Measurements from ENCODE around the gene GPC4.

Gene GPC4

DNA sequence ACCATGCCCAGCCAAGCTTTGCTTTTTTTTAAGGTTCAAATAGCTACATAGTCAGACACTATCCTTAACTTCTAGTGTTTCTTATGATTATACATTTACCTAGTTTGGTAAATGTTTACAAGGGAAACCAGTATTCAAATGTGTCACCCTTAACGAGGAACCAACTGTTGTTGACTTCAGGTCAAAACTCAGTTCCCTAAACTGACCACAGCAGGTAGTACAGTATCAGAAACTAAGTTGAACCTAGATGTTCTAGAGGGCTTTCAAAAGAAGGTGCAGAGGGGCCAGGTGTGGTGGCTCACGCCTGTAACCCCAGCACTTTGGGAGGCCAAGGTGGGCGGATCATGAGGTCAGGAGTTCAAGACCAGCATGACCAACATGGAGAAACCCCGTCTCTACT lies 11.3 kb downstream of the GPC4 start:
- Histone ChIP-seq H3K9me3 (ENCODE audit: low read length) (no peaks in the 10 kb centered on the region), H3K9me2 (ENCODE audit: low read depth, low read length) (no peaks in the 10 kb centered on the region), H3F3A (ENCODE audit: insufficient read depth, low read length) (no peaks in the 10 kb centered on the region), H3K4me2 (ENCODE audit: low read length) (no peak overlapping the region), H3K4me3 (ENCODE audit: low read depth, low read length, poor library complexity, severe bottlenecking) (no peak overlapping the region), H3K36me3 (ENCODE audit: insufficient read depth, low read length) (no peaks in the 10 kb centered on the region), H3K79me2 (ENCODE audit: insufficient read depth, low read length) (no peaks in the 10 kb centered on the region), H3K9ac (ENCODE audit: low read length) (no peak overlapping the region), H4K20me1 (ENCODE audit: insufficient read depth, low read length) (no peaks in the 10 kb centered on the region), H2AFZ (ENCODE audit: low read length) (no peak overlapping the region), H3K27me3 (ENCODE audit: insufficient read depth, low read length) (no peaks in the 10 kb centered on the region), H3K4me1 (ENCODE audit: insufficient read depth, low read length, severe bottlenecking) (no peaks in the 10 kb centered on the region), H3K27ac (ENCODE audit: low read depth, low read length, poor library complexity, severe bottlenecking) (no peak overlapping the region)
- no peak for TF ChIP-seq EZH2 (IDR thresholded peaks at IDR 0.05; ENCODE audit: borderline replicate concordance, low read length)
- TF ChIP-seq, protein P1, sequence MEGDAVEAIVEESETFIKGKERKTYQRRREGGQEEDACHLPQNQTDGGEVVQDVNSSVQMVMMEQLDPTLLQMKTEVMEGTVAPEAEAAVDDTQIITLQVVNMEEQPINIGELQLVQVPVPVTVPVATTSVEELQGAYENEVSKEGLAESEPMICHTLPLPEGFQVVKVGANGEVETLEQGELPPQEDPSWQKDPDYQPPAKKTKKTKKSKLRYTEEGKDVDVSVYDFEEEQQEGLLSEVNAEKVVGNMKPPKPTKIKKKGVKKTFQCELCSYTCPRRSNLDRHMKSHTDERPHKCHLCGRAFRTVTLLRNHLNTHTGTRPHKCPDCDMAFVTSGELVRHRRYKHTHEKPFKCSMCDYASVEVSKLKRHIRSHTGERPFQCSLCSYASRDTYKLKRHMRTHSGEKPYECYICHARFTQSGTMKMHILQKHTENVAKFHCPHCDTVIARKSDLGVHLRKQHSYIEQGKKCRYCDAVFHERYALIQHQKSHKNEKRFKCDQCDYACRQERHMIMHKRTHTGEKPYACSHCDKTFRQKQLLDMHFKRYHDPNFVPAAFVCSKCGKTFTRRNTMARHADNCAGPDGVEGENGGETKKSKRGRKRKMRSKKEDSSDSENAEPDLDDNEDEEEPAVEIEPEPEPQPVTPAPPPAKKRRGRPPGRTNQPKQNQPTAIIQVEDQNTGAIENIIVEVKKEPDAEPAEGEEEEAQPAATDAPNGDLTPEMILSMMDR (IDR thresholded peaks at IDR 0.05; ENCODE audit: low read length): no peak

DNA sequence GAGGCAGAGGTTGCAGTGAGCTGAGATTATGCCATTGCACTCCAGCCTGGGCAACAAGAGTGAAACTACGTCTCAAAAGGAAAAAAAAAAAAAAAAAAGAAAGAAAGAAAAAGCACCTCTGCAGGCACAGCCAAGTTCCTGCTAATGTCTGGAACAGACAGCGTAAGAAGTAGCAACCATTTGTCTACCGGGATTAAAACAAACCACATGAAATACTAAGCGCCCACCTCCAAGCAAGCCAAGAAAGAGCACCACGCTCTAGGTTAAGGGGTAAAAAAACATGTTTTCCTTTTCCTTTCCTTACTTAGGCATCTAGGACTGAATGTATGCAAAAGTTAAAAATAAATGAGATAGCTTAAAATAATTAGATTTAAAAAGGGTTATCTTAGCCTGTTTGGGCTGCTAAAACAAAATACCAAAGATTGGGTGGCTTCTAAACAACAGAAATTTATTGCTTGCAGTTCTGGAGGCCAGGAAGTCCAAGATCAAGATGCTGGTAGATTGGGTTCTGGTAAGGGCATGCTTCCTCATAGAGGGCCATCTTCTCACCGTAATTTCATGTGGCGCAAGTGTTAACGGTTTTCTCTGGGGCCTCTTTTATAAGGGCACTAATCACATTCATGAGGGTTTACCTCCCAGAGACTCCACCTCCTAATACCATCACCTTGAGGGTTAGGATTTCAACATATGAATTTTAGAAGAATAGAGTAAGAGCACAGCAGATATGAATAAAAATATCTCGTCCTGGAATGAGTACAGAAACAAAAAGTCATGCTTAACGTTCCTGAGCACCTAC lies 12.3 kb downstream of the GPC4 start:
- TF ChIP-seq EZH2 (IDR thresholded peaks at IDR 0.05; ENCODE audit: borderline replicate concordance, low read length): no peak
- TF ChIP-seq, protein P1 (IDR thresholded peaks at IDR 0.05; ENCODE audit: low read length): no peak
- Histone ChIP-seq H3K36me3 (ENCODE audit: insufficient read depth, low read length) (no peaks in the 10 kb centered on the region), H3K9me3 (ENCODE audit: low read length) (no peaks in the 10 kb centered on the region), H3F3A (ENCODE audit: insufficient read depth, low read length) (no peaks in the 10 kb centered on the region), H3K27me3 (ENCODE audit: insufficient read depth, low read length) (no peaks in the 10 kb centered on the region), H3K4me3 (ENCODE audit: low read depth, low read length, poor library complexity, severe bottlenecking) (no peak overlapping the region), H3K27ac (ENCODE audit: low read depth, low read length, poor library complexity, severe bottlenecking) (no peak overlapping the region), H3K4me1 (ENCODE audit: insufficient read depth, low read length, severe bottlenecking) (no peaks in the 10 kb centered on the region), H3K9me2 (ENCODE audit: low read depth, low read length) (no peaks in the 10 kb centered on the region), H3K4me2 (ENCODE audit: low read length) (no peak overlapping the region), H3K9ac (ENCODE audit: low read length) (no peak overlapping the region), H4K20me1 (ENCODE audit: insufficient read depth, low read length) (no peaks in the 10 kb centered on the region), H2AFZ (ENCODE audit: low read length) (no peak overlapping the region), H3K79me2 (ENCODE audit: insufficient read depth, low read length) (no peaks in the 10 kb centered on the region)

DNA sequence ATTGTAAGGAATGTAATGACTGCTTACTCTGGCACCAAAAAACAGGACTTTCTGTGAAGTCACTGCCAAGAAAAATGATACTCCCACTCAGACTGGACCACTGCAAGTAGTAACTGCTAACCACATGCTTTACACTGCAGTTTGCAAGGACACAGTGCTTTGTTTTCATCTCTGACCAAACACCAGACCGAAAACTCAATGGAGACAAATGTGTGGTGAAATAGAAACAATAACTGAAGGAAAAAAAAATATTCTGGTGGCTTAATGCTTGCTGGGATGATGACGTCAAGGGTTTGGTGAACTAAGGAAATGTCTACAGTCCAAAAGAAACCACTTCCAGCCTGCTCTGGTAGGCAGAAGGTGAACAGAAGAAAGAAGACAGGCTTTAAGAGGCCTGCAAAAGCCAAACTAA lies 13.2 kb downstream of the GPC4 start:
- Histone ChIP-seq H2AFZ (ENCODE audit: low read length) (no peak overlapping the region), H3F3A (ENCODE audit: insufficient read depth, low read length) (no peaks in the 10 kb centered on the region), H3K9me2 (ENCODE audit: low read depth, low read length) (no peaks in the 10 kb centered on the region), H3K79me2 (ENCODE audit: insufficient read depth, low read length) (no peaks in the 10 kb centered on the region), H3K4me1 (ENCODE audit: insufficient read depth, low read length, severe bottlenecking) (no peaks in the 10 kb centered on the region), H3K9ac (ENCODE audit: low read length) (no peak overlapping the region), H3K27ac (ENCODE audit: low read depth, low read length, poor library complexity, severe bottlenecking) (no peak overlapping the region), H3K27me3 (ENCODE audit: insufficient read depth, low read length) (no peaks in the 10 kb centered on the region), H3K9me3 (ENCODE audit: low read length) (no peaks in the 10 kb centered on the region), H4K20me1 (ENCODE audit: insufficient read depth, low read length) (no peaks in the 10 kb centered on the region), H3K4me2 (ENCODE audit: low read length) (no peak overlapping the region), H3K36me3 (ENCODE audit: insufficient read depth, low read length) (no peaks in the 10 kb centered on the region), H3K4me3 (ENCODE audit: low read depth, low read length, poor library complexity, severe bottlenecking) (no peak overlapping the region)
- no peak for TF ChIP-seq EZH2 (IDR thresholded peaks at IDR 0.05; ENCODE audit: borderline replicate concordance, low read length)
- TF ChIP-seq, protein P1 (IDR thresholded peaks at IDR 0.05; ENCODE audit: low read length): no peak

Measured in OCI-LY1 (cell line).